ENCODE data around the gene PSEN1. TPM values are rescaled to one million over a fixed set of nuclear protein-coding genes. Genes with fewer than 3 reads are reported as not detected.

The PSEN1 gene
- total RNA-seq, 1 experiment from 2014 or later = 26.9 TPM

DNA sequence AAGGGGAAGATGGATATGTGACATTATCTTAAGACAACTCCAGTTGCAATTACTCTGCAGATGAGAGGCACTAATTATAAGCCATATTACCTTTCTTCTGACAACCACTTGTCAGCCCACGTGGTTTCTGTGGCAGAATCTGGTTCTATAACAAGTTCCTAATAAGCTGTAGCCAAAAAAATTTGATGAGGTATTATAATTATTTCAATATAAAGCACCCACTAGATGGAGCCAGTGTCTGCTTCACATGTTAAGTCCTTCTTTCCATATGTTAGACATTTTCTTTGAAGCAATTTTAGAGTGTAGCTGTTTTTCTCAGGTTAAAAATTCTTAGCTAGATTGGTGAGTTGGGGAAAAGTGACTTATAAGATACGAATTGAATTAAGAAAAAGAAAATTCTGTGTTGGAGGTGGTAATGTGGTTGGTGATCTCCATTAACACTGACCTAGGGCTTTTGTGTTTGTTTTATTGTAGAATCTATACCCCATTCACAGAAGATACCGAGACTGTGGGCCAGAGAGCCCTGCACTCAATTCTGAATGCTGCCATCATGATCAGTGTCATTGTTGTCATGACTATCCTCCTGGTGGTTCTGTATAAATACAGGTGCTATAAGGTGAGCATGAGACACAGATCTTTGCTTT, 36.9 kb downstream of the PSEN1 start:
- ChIA-PET POLR2A (no interaction called here), RAD21 (ENCODE audit: low non-redundant PET in 1 of 2, low total read pairs in 2 of 2, uncharacterized antibody in 2 of 2, unreplicated experiment in 2 of 2) (interaction anchor here in 1 of 2 experiments (0.7 kb wide), 1 partner anchor 299 kb away, joined by 3 read pairs; no protein-coding TSS in a partner anchor), CTCF (interaction anchor here (0.8 to 1.8 kb wide), 11 partner anchors 10 to 489 kb away, joined by 3 to 37 read pairs (median 5); partner anchors contain the start of gene PAPLN)
- BruUV-seq (replicated peaks) = no TSS peak
- Histone ChIP-seq H3K9me2 (ENCODE audit: insufficient read depth) (no peaks in the 10 kb centered on the region), H3K9ac (ENCODE audit: low read length) (no peak overlapping the region), H3K4me2 (ENCODE audit: low read length) (no peak overlapping the region), H3K27ac (ENCODE audit: low read depth, low read length) (no peak overlapping the region), H3K4me3 (replicated peaks in 1 of 2; ENCODE audit: low read depth in 1 of 2, low read length in 2 of 2) (no peak overlapping the region), H3K9me3 (ENCODE audit: control insufficient read depth in 1 of 2, insufficient read depth in 1 of 2, low read depth in 1 of 2, low read length in 2 of 2) (no peaks in the 10 kb centered on the region), H3K36me3 (ENCODE audit: control insufficient read depth in 1 of 2, insufficient read depth in 2 of 2, low read length in 2 of 2) (peaks cover 20 to 27% of the 10 kb centered on the region in 2 experiments), H2AFZ (ENCODE audit: low read depth, low read length, poor library complexity, severe bottlenecking) (no peak overlapping the region), H4K20me1 (ENCODE audit: insufficient read depth) (no peaks in the 10 kb centered on the region), H3K27me3 (ENCODE audit: insufficient read depth, low read length) (no peaks in the 10 kb centered on the region), H3K79me2 (ENCODE audit: insufficient read depth, low read length) (no peaks in the 10 kb centered on the region), H3K4me1 (ENCODE audit: control insufficient read depth in 1 of 2, insufficient read depth in 2 of 2, low read length in 2 of 2) (no peaks in the 10 kb centered on the region)
- DNase-seq (ENCODE audit: low read depth, low spot score) = peak; percentile 31
- peak; percentile 52; the same call in 1 of the 2 replicates for ATAC-seq
- TF ChIP-seq POLR2A (IDR thresholded peaks at IDR 0.05; ENCODE audit: borderline replicate concordance, extremely low read depth, insufficient read depth, insufficient read length) = no peak
- TF ChIP-seq SIN3A (IDR thresholded peaks at IDR 0.05; ENCODE audit: low read depth) = no peak
- TF ChIP-seq EZH2 (IDR thresholded peaks at IDR 0.05) = no peak
- TF ChIP-seq, protein P1, sequence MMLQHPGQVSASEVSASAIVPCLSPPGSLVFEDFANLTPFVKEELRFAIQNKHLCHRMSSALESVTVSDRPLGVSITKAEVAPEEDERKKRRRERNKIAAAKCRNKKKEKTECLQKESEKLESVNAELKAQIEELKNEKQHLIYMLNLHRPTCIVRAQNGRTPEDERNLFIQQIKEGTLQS (IDR thresholded peaks at IDR 0.05) = no peak
- TF ChIP-seq JUND (IDR thresholded peaks at IDR 0.05) = no peak
- no peak for TF ChIP-seq CEBPB (IDR thresholded peaks at IDR 0.05; ENCODE audit: low read depth)
- TF ChIP-seq TCF7L2 (IDR thresholded peaks at IDR 0.05; ENCODE audit: borderline replicate concordance, extremely low read depth, insufficient read depth, insufficient read length) = no peak
- no peak for TF ChIP-seq CBX3 (IDR thresholded peaks at IDR 0.05; ENCODE audit: low read depth)
- no peak for TF ChIP-seq ELF1 (IDR thresholded peaks at IDR 0.05; ENCODE audit: borderline replicate concordance, low read depth)
- TF ChIP-seq, protein P2, sequence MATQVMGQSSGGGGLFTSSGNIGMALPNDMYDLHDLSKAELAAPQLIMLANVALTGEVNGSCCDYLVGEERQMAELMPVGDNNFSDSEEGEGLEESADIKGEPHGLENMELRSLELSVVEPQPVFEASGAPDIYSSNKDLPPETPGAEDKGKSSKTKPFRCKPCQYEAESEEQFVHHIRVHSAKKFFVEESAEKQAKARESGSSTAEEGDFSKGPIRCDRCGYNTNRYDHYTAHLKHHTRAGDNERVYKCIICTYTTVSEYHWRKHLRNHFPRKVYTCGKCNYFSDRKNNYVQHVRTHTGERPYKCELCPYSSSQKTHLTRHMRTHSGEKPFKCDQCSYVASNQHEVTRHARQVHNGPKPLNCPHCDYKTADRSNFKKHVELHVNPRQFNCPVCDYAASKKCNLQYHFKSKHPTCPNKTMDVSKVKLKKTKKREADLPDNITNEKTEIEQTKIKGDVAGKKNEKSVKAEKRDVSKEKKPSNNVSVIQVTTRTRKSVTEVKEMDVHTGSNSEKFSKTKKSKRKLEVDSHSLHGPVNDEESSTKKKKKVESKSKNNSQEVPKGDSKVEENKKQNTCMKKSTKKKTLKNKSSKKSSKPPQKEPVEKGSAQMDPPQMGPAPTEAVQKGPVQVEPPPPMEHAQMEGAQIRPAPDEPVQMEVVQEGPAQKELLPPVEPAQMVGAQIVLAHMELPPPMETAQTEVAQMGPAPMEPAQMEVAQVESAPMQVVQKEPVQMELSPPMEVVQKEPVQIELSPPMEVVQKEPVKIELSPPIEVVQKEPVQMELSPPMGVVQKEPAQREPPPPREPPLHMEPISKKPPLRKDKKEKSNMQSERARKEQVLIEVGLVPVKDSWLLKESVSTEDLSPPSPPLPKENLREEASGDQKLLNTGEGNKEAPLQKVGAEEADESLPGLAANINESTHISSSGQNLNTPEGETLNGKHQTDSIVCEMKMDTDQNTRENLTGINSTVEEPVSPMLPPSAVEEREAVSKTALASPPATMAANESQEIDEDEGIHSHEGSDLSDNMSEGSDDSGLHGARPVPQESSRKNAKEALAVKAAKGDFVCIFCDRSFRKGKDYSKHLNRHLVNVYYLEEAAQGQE (IDR thresholded peaks at IDR 0.05; ENCODE audit: low read depth) = no peak
- peak; percentile 64 for TF ChIP-seq RAD21 (IDR thresholded peaks at IDR 0.05; ENCODE audit: low read depth)
- TF ChIP-seq EGR1 (IDR thresholded peaks at IDR 0.05; ENCODE audit: low read depth) = no peak
- TF ChIP-seq, protein P3, sequence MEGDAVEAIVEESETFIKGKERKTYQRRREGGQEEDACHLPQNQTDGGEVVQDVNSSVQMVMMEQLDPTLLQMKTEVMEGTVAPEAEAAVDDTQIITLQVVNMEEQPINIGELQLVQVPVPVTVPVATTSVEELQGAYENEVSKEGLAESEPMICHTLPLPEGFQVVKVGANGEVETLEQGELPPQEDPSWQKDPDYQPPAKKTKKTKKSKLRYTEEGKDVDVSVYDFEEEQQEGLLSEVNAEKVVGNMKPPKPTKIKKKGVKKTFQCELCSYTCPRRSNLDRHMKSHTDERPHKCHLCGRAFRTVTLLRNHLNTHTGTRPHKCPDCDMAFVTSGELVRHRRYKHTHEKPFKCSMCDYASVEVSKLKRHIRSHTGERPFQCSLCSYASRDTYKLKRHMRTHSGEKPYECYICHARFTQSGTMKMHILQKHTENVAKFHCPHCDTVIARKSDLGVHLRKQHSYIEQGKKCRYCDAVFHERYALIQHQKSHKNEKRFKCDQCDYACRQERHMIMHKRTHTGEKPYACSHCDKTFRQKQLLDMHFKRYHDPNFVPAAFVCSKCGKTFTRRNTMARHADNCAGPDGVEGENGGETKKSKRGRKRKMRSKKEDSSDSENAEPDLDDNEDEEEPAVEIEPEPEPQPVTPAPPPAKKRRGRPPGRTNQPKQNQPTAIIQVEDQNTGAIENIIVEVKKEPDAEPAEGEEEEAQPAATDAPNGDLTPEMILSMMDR (IDR thresholded peaks at IDR 0.05 in 2 of 3, conservative IDR thresholded peaks at IDR 0.05 in 1 of 3; ENCODE audit: borderline replicate concordance in 1 of 3, insufficient read depth in 1 of 3, low read depth in 2 of 3, low read length in 2 of 3) = peak; percentile 36 to 63 (median 57); a peak in 5 of 6 replicates
- TF ChIP-seq, protein P4, sequence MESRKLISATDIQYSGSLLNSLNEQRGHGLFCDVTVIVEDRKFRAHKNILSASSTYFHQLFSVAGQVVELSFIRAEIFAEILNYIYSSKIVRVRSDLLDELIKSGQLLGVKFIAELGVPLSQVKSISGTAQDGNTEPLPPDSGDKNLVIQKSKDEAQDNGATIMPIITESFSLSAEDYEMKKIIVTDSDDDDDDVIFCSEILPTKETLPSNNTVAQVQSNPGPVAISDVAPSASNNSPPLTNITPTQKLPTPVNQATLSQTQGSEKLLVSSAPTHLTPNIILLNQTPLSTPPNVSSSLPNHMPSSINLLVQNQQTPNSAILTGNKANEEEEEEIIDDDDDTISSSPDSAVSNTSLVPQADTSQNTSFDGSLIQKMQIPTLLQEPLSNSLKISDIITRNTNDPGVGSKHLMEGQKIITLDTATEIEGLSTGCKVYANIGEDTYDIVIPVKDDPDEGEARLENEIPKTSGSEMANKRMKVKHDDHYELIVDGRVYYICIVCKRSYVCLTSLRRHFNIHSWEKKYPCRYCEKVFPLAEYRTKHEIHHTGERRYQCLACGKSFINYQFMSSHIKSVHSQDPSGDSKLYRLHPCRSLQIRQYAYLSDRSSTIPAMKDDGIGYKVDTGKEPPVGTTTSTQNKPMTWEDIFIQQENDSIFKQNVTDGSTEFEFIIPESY (IDR thresholded peaks at IDR 0.05; ENCODE audit: extremely low read depth, insufficient replicate concordance, low read length) = no peak
- no peak for TF ChIP-seq ZFX (IDR thresholded peaks at IDR 0.05)
- intact Hi-C loops (cut with micrococcal nuclease) = loop anchor here (1.0 to 5.0 kb wide), 4 partner anchors 112 to 459 kb away; no protein-coding TSS in a partner anchor

Data from HCT116 (cell line).